Measurements from ENCODE around the gene ZNF100.
"Not testable (repeated sequence)": the region's sequence is repeated elsewhere in the genome, so short reads cannot be mapped to it uniquely, and the experiment has no call there.

ZNF100 gene

GRCh38 chr19:21767065-21767800 is at the start of gene ZNF100:
TSS of gene ZNF100 (minus strand) at chr19:21767579. CDS start at chr19:21767429, 150 bp downstream.
- DNase-seq (ENCODE audit: low spot score) = peak; percentile 89

- no peak for DNase-seq (ENCODE audit: low spot score)
Observed at GRCh38 chr19:21812448-21812847, 45.1 kb upstream of the ZNF100 start.

- not testable (repeated sequence) for DNase-seq (ENCODE audit: low spot score)
Observed at GRCh38 chr19:21808400-21809000, 41.1 kb upstream of the ZNF100 start.

GRCh38 chr19:21789466-21790085 is 22.2 kb upstream of the ZNF100 start:
- no peak for DNase-seq (ENCODE audit: low spot score)

GRCh38 chr19:21786936-21787335 is 19.6 kb upstream of the ZNF100 start:
- no peak for DNase-seq (ENCODE audit: low spot score)

- DNase-seq (ENCODE audit: low spot score) = not testable (repeated sequence)
Observed at GRCh38 chr19:21775792-21776191, 8.4 kb upstream of the ZNF100 start.

DNA sequence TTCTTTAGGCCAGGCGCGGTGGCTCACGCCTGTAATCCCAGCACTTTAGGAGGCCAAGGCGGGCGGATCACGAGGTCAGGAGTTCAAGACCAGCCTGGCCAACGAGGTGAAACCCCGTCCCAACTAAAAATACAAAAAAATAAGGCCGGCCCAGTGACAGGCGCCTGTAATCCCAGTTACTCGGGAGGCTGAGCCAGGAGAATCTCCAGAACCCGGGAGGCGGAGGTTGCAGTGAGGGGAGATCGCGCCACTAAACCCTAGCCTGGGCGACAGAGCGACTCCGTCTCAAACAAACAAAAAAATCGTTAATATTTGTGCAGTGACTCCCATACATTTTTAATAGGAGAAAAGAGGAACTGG is 694 bp downstream of the ZNF100 start:
- not testable (repeated sequence) for DNase-seq (ENCODE audit: low spot score)

- DNase-seq (ENCODE audit: low spot score) = peak; percentile 2
Observed at GRCh38 chr19:21765151-21765550, 2.2 kb downstream of the ZNF100 start.

GRCh38 chr19:21761547-21761946 is 5.8 kb downstream of the ZNF100 start:
- DNase-seq (ENCODE audit: low spot score) = not testable (repeated sequence)

DNA sequence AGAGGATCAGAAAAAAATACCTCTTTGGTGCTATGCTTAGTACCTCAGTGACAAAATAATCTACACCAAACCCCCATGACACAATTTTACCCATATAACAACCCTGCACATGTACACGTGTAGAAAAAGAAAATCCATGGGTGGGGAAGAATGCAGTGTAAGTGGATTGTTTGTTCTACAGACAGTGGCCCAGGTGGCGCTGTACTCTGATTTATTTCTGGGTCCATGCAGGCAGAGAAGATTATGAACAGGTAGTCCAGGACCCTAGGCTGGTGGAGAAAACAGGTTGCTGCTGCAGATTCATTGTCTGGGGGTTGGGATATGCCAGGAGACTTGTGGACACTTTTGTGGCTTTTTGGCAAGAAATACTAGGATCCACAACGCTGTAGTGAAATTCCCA is 9.1 kb downstream of the ZNF100 start:
- no peak for DNase-seq (ENCODE audit: low spot score)

DNA sequence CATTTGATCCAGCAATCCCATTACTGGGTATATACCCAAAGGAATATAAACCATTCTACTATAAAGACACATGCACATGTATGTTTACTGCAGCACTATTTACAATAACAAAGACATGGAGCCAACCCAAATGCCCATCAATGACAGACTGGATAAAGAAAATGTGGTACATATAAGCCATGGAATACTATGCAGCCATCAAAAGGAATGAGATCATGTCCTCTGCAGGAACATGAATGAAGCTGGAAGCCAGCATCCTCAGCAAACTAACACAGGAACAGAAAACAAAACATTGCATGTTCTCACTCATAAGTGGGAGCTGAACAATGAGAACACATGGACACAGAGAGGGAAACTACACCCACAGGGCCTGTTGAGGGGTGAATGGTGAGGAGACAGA is 11.8 kb downstream of the ZNF100 start:
- not testable (repeated sequence) for DNase-seq (ENCODE audit: low spot score)

- DNase-seq (ENCODE audit: low spot score) = no peak
Observed at GRCh38 chr19:21751384-21751783, 16.0 kb downstream of the ZNF100 start.

DNA sequence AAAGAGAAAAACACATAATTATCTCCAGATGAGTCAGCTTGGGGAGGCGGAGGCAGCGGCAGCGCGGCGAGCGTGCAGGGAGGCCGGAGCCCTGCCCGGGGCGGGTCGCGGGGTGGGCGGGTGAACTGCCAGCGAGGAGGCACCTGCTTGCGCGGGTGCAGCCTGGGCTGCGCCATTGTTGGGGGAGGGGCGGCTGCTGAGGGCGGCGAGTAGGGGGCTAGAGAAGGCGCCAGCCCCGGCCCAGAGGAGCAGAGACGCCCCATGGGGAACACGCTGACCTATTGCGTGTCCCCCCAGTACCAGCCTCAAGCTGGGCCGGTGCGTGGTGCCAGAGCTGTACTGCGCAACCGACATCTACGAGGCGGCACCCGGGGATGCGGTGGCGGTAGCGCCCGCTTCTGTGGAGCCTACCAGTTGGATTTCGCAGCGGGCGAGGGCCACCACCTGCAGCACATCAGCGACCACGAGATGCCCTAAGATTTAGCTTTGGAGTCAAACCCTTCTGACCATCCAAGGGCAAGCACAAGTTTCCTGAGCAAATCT is 16.7 kb downstream of the ZNF100 start:
- no peak for DNase-seq (ENCODE audit: low spot score)

- no peak for DNase-seq (ENCODE audit: low spot score)
Observed at GRCh38 chr19:21749090-21749489, 18.3 kb downstream of the ZNF100 start.

DNA sequence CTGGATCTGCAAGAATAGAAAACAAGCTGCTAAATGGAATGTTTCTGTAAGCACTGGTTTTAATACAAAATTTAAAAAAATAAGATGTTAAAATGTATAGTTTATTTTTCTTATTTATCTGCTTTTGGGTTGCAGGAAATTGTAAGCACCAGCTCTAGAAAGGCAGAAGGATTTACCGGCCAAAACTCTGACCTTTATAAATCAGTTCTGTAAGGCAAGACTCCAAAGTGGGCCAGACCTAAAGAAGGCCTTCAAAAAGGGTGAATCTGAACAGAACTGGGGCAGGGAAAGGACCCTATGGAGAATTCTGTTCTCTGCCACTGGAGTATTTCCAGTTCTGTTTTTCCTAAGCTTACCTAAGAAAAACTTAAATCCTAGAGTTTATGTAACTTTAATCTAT is 19.3 kb downstream of the ZNF100 start:
- DNase-seq (ENCODE audit: low spot score) = no peak

DNA sequence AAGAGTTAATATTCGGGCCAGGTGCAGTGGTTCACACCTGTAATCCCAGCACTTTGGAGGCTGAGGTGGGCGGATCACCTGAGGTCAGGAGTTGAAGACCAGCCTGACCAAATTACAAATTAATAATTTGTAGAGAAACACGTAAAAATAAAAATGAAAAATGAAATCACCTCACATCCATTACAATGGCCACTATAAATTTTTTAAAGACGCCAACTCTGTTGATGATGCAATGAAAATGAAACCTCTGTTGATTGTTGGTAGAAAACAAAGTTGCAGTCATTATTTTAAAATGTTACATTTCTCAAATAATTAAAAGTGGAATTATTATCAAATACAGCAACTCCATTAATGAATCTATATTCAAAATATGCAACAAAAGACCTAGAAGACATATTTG is 26.8 kb downstream of the ZNF100 start:
- DNase-seq (ENCODE audit: low spot score) = no peak

DNA sequence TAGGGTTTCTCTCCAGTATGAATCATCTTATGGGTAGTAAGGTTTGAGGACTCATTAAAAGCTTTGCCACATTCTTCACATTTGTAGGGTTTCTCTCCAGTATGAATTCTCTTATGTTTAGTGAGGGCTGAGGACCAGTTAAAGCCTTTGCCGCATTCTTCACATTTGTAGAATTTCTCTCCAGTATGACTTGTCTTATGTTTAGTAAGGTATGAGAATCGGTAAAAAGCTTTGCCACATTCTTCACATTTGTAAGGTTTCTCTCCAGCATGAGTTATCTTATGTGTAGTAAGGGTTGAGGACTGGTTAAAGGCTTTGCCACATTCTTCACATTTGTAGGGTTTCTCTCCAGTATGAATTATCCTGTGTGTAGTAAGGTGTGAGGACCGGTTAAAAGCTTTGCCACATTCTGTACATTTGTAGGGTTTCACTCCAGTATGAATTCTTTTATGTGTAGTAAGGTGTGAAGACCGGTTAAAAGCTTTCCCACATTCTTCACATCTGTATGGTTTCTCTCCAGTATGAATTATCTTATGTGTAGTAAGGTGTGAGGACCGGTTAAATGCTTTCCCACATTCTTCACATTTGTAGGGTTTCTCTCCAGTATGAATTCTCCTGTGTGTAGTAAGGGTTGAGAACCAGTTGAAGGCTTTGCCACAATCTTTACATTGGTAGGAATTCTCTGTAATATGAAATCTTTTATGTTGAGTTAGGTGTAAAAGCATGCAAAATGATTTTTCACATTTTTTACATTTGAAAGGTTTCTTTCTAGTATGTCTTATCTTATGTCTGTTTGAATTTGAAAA is 40.2 kb downstream of the ZNF100 start:
- DNase-seq (ENCODE audit: low spot score) = not testable (repeated sequence)

DNA sequence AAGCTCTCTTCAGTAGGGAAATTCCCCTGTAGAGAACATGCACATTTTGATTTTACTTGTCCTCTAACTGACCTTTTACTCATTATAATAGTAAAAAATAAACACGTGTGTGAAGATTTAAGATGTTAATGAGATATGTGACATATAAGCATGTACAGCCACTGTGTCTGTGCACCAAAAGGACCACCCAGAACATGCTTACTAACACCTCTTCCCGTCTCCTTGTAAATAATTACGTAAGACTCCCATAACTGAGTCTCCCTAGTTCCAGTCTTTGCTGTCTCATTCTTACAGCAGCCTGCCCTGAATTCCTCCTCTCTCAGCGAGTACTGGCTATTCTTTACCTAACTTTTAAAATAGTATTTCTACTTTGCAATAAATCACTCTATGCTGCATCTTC is 53.6 kb downstream of the ZNF100 start:
- no peak for DNase-seq (ENCODE audit: low spot score)

DNA sequence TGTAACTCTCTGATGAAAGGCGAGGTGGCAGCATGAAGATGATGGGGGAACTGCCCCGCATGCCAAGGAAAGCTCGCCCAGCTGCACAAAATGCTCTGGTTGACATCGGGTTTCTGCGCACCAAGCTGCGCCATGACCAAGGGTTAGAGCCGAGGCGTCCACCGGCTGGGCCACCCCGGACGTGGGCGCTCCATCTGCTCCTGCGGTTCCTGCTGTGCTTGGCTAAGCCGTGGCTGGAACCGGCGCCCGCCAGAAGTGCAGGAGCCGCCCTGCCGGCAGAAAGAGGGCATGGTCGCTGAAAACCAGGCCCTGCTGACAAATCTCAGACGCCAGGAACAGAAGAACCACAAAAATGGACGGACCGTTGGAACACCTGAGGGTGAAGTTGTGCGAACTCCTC is 57.9 kb downstream of the ZNF100 start:
- no peak for DNase-seq (ENCODE audit: low spot score)

DNA sequence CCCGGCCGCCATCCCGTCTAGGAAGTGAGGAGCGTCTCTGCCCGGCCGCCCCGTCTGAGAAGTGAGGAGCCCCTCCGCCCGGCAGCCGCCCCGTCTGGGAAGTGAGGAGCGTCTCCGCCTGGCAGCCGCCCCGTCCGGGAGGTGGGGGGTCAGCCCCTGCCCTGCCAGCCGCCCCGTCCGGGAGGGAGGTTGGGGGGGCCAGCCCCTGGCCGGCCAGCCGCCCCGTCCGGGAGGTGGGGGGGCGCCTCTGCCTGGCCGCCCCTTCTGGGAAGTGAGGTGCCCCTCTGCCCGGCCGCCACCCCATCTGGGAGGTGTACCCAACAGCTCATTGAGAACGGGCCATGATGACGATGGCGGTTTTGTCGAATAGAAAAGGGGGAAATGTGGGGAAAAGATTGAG is 59.5 kb downstream of the ZNF100 start:
- not testable (repeated sequence) for DNase-seq (ENCODE audit: low spot score)

GRCh38 chr19:21707065-21707464 is 60.3 kb downstream of the ZNF100 start:
- DNase-seq (ENCODE audit: low spot score) = no peak

- no peak for DNase-seq (ENCODE audit: low spot score)
Observed at GRCh38 chr19:21705393-21705792, 62.0 kb downstream of the ZNF100 start.

Data from CD4-positive, alpha-beta T cell treated with Interleukin-2 at 100 ng/mL for 4 hours (primary cell).